Loucy (cell line): ENCODE measurements around the gene GAREM1.

Experiments
- EZH2phosphoT487 ChIP-seq: fragments of 200-600 bp; IDR thresholded peaks from 2 replicates; pipeline ENCODE4 v1.6.1; 2018; ENCODE audit warnings: antibody characterized with exemption, mild to moderate bottlenecking, moderate library complexity, borderline replicate concordance
- TF ChIP-seq, protein P1 (sequence below): fragments of 200-600 bp; sonication (generic); conservative IDR thresholded peaks from 2 replicates; pipeline ENCODE4 v1.5.1; 2014; ENCODE audit warnings: mild to moderate bottlenecking, antibody characterized with exemption, low read length

DNA sequence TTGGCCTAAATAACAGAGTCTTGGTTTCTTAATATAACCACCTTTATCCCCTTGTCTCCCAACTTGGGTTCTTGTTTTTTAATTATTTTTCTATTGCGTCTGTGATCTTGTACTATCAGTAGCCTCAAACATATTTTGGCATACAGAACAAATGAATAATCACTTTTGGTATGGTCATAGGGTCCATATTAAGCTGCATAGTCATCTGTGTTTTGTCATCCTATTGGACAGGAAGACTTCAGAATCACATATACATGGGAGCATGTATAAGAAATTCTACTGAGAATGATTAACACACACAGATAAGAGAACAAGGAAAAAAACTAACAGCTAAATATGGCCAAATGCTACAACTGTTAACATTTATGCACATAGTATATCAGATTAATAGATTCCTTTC lies 154.8 kb downstream of the GAREM1 start:
- TF ChIP-seq, protein P1, sequence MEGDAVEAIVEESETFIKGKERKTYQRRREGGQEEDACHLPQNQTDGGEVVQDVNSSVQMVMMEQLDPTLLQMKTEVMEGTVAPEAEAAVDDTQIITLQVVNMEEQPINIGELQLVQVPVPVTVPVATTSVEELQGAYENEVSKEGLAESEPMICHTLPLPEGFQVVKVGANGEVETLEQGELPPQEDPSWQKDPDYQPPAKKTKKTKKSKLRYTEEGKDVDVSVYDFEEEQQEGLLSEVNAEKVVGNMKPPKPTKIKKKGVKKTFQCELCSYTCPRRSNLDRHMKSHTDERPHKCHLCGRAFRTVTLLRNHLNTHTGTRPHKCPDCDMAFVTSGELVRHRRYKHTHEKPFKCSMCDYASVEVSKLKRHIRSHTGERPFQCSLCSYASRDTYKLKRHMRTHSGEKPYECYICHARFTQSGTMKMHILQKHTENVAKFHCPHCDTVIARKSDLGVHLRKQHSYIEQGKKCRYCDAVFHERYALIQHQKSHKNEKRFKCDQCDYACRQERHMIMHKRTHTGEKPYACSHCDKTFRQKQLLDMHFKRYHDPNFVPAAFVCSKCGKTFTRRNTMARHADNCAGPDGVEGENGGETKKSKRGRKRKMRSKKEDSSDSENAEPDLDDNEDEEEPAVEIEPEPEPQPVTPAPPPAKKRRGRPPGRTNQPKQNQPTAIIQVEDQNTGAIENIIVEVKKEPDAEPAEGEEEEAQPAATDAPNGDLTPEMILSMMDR, result no peak
- no peak for TF ChIP-seq EZH2phosphoT487
